ENCODE measurements around the gene ACTN4.

Gene ACTN4

GRCh38 chr19:38684078-38684861 is 36.8 kb downstream of the ACTN4 start:
- TF ChIP-seq TAF1 (IDR thresholded peaks at IDR 0.05; ENCODE audit: borderline replicate concordance, low read depth, low read length) (no peak), POLR2AphosphoS5 (IDR thresholded peaks at IDR 0.05; ENCODE audit: low read depth, low read length) (no peak)
- peak; percentile 59 for DNase-seq (ENCODE audit: insufficient read length)
- FAIRE-seq, result peak; percentile 30

GRCh38 chr19:38684862-38685665 is 37.6 kb downstream of the ACTN4 start:
- FAIRE-seq, result no peak
- TF ChIP-seq TAF1 (IDR thresholded peaks at IDR 0.05; ENCODE audit: borderline replicate concordance, low read depth, low read length), result no peak
- no peak for TF ChIP-seq POLR2AphosphoS5 (IDR thresholded peaks at IDR 0.05; ENCODE audit: low read depth, low read length)
- TF ChIP-seq POLR2A (IDR thresholded peaks at IDR 0.05; ENCODE audit: low read depth, low read length), result no peak

GRCh38 chr19:38685666-38686529 is 38.4 kb downstream of the ACTN4 start:
- FAIRE-seq, result no peak
- no peak for DNase-seq (ENCODE audit: insufficient read length)
- TF ChIP-seq POLR2AphosphoS5 (IDR thresholded peaks at IDR 0.05; ENCODE audit: low read depth, low read length), result no peak
- no peak for TF ChIP-seq TAF1 (IDR thresholded peaks at IDR 0.05; ENCODE audit: borderline replicate concordance, low read depth, low read length)
- TF ChIP-seq POLR2A (IDR thresholded peaks at IDR 0.05; ENCODE audit: low read depth, low read length), result no peak

More at GRCh38 chr19:38684862-38685665, 37.6 kb downstream of the ACTN4 start:
- DNase-seq (ENCODE audit: insufficient read length), result no peak

- TF ChIP-seq POLR2A (IDR thresholded peaks at IDR 0.05; ENCODE audit: low read depth, low read length) (0 out of 2 replicates have a peak, but pooled peaks have one; percentile 51), TAF1 (IDR thresholded peaks at IDR 0.05; ENCODE audit: borderline replicate concordance, low read depth, low read length) (no peak), POLR2AphosphoS5 (IDR thresholded peaks at IDR 0.05; ENCODE audit: low read depth, low read length) (peak; percentile 37; the same call in 1 of the 2 replicates)
- DNase-seq (ENCODE audit: insufficient read length), result no peak
- FAIRE-seq, result peak; percentile 27
Observed at GRCh38 chr19:38686530-38686888, 39.1 kb downstream of the ACTN4 start.

- TF ChIP-seq POLR2A (IDR thresholded peaks at IDR 0.05; ENCODE audit: low read depth, low read length) (no peak), POLR2AphosphoS5 (IDR thresholded peaks at IDR 0.05; ENCODE audit: low read depth, low read length) (no peak), TAF1 (IDR thresholded peaks at IDR 0.05; ENCODE audit: borderline replicate concordance, low read depth, low read length) (no peak)
- FAIRE-seq (no peak), DNase-seq (ENCODE audit: insufficient read length) (no peak)
Observed at GRCh38 chr19:38687837-38688378, 40.5 kb downstream of the ACTN4 start.

GRCh38 chr19:38690146-38690545 is 42.7 kb downstream of the ACTN4 start:
- TF ChIP-seq TAF1 (IDR thresholded peaks at IDR 0.05; ENCODE audit: borderline replicate concordance, low read depth, low read length), result no peak
- no peak for TF ChIP-seq POLR2A (IDR thresholded peaks at IDR 0.05; ENCODE audit: low read depth, low read length)
- no peak for TF ChIP-seq POLR2AphosphoS5 (IDR thresholded peaks at IDR 0.05; ENCODE audit: low read depth, low read length)
- DNase-seq (ENCODE audit: insufficient read length) (no peak), FAIRE-seq (no peak)

- TF ChIP-seq POLR2AphosphoS5 (IDR thresholded peaks at IDR 0.05; ENCODE audit: low read depth, low read length) (no peak), POLR2A (IDR thresholded peaks at IDR 0.05; ENCODE audit: low read depth, low read length) (no peak), TAF1 (IDR thresholded peaks at IDR 0.05; ENCODE audit: borderline replicate concordance, low read depth, low read length) (no peak)
- FAIRE-seq, result no peak
- no peak for DNase-seq (ENCODE audit: insufficient read length)
Observed at GRCh38 chr19:38690832-38691231, 43.4 kb downstream of the ACTN4 start.

- no peak for TF ChIP-seq POLR2A (IDR thresholded peaks at IDR 0.05; ENCODE audit: low read depth, low read length)
- no peak for TF ChIP-seq TAF1 (IDR thresholded peaks at IDR 0.05; ENCODE audit: borderline replicate concordance, low read depth, low read length)
- no peak for TF ChIP-seq POLR2AphosphoS5 (IDR thresholded peaks at IDR 0.05; ENCODE audit: low read depth, low read length)
- no peak for DNase-seq (ENCODE audit: insufficient read length)
- FAIRE-seq, result no peak
Observed at GRCh38 chr19:38691938-38692457, 44.5 kb downstream of the ACTN4 start.

GRCh38 chr19:38692458-38693379 is 45.3 kb downstream of the ACTN4 start:
- no peak for TF ChIP-seq POLR2A (IDR thresholded peaks at IDR 0.05; ENCODE audit: low read depth, low read length)
- TF ChIP-seq POLR2AphosphoS5 (IDR thresholded peaks at IDR 0.05; ENCODE audit: low read depth, low read length), result no peak
- no peak for TF ChIP-seq TAF1 (IDR thresholded peaks at IDR 0.05; ENCODE audit: borderline replicate concordance, low read depth, low read length)
- DNase-seq (ENCODE audit: insufficient read length), result no peak
- FAIRE-seq, result no peak

All from GM12892 (cell line).